B cell (primary cell): ENCODE measurements around the gene FSTL5. TPM values are rescaled to one million over a fixed set of nuclear protein-coding genes. Genes with fewer than 3 reads are reported as not detected.
"Not testable (repeated sequence)": the region's sequence is repeated elsewhere in the genome, so short reads cannot be mapped to it uniquely, and the experiment has no call there.

Experiments used
- ATAC-seq: fragments of 200-7000 bp; cut with Tn5 transposase; one replicate; pipeline ENCODE4 v1.10.0; 2021; ENCODE audit warnings: low read depth, mild to moderate bottlenecking, moderate number of reproducible peaks, moderate library complexity
- CTCF ChIA-PET: fragments of 350-600 bp; sonication (Branson Sonifier 250); formaldehyde crosslinking; loops from one replicate; lab custom pipeline; 2021; ENCODE audit warnings: antibody characterized with exemption, inconsistent platforms; lab: Charles Lee
- POLR2A ChIA-PET: fragments of 350-600 bp; sonication (Branson Sonifier 250); formaldehyde crosslinking; loops from one replicate; lab custom pipeline; 2021; ENCODE audit warnings: antibody characterized with exemption; lab: Charles Lee
- DNase-seq: peaks from one replicate; pipeline ENCODE4 v3.0.0; 2013
- H2AFZ ChIP-seq: 2 replicates; pipeline ENCODE4 v1.6.1; 2012; ENCODE audit warnings: mild to moderate bottlenecking, low read depth, low read length; ENCODE audit not compliant: insufficient read depth, poor library complexity, severe bottlenecking
- H3K27ac ChIP-seq, 2 donors: 1 replicate in 1 of 2; 2 replicates in 1 of 2; pipeline ENCODE4 v1.5.1; 2012 to 2013; ENCODE audit warnings: low read length in 2 of 2, mild to moderate bottlenecking in 2 of 2, moderate library complexity in 1 of 2
- H3K27me3 ChIP-seq, 4 experiments: fragments of 200-600 bp in 1 of 4; sonication (generic) in 1 of 4; replicated peaks in 1 of 4; 1 replicate in 2 of 4; 2 replicates in 2 of 4; pipeline versions ENCODE4 v1.6.1 to v1.7.0; 2013 to 2016; ENCODE audit warnings: low read length in 3 of 4, mild to moderate bottlenecking in 2 of 4, mixed read lengths in 1 of 4, moderate library complexity in 1 of 4; ENCODE audit not compliant: insufficient read depth in 4 of 4, control insufficient read depth in 3 of 4; ENCODE audit errors: control extremely low read depth in 1 of 4
- H3K36me3 ChIP-seq, 2 experiments: replicated peaks in 1 of 2; 1 replicate in 1 of 2; 2 replicates in 1 of 2; pipeline versions ENCODE4 v1.6.1 to v1.7.1; 2013; ENCODE audit warnings: low read length in 1 of 2; ENCODE audit not compliant: insufficient read depth in 2 of 2, control insufficient read depth in 1 of 2; ENCODE audit errors: control extremely low read depth in 1 of 2, extremely low read depth in 1 of 2
- H3K4me1 ChIP-seq, 2 donors: fragments of 200-600 bp in 1 of 2; sonication (generic) in 1 of 2; 1 replicate in 1 of 2; 2 replicates in 1 of 2; pipeline versions ENCODE4 v1.5.1 to v1.6.1; 2013 to 2017; ENCODE audit warnings: low read length in 2 of 2; ENCODE audit not compliant: control insufficient read depth in 2 of 2, insufficient read depth in 2 of 2
- H3K4me2 ChIP-seq: replicated peaks from 2 replicates; pipeline ENCODE3; 2012; ENCODE audit warnings: mild to moderate bottlenecking, low read depth, low read length; ENCODE audit not compliant: poor library complexity, severe bottlenecking
- H3K4me3 ChIP-seq, 5 experiments: fragments of 200-600 bp in 1 of 5; sonication (generic) in 1 of 5; 1 replicate in 3 of 5; 2 replicates in 2 of 5; pipeline versions ENCODE4 v1.5.1 to v1.7.0; 2011 to 2016; ENCODE audit warnings: low read length in 4 of 5, mild to moderate bottlenecking in 4 of 5, low read depth in 2 of 5, control low read depth in 1 of 5, moderate library complexity in 1 of 5; ENCODE audit not compliant: insufficient read depth in 1 of 5; ENCODE audit errors: control extremely low read depth in 1 of 5, extremely low read depth in 1 of 5
- H3K79me2 ChIP-seq: fragments of 200-600 bp; sonication (generic); one replicate; pipeline ENCODE4 v1.6.0; 2016; ENCODE audit warnings: low read length; ENCODE audit not compliant: control insufficient read depth, insufficient read depth
- H3K9ac ChIP-seq: fragments of 200-600 bp; sonication (generic); 2 replicates; pipeline ENCODE4 v1.6.1; 2017; ENCODE audit warnings: mild to moderate bottlenecking, low read length, moderate library complexity
- H3K9me3 ChIP-seq, 3 donors: one replicate each; pipeline versions ENCODE4 v1.6.1 to v1.7.1; 2013; ENCODE audit warnings: low read length in 2 of 3; ENCODE audit not compliant: control insufficient read depth in 2 of 3, insufficient read depth in 1 of 3; ENCODE audit errors: control extremely low read depth in 1 of 3
- H4K20me1 ChIP-seq: 2 replicates; pipeline ENCODE4 v1.6.0; 2012; ENCODE audit warnings: mild to moderate bottlenecking, low read length; ENCODE audit not compliant: insufficient read depth, control insufficient read depth, poor library complexity, severe bottlenecking
- H3K27ac Mint-ChIP-seq: one replicate; pipeline ENCODE4 v1.8.0; 2021; ENCODE audit warnings: mixed read lengths
- H3K27me3 Mint-ChIP-seq: one replicate; pipeline ENCODE4 v1.8.0; 2021; ENCODE audit warnings: mixed read lengths
- H3K4me1 Mint-ChIP-seq: one replicate; pipeline ENCODE4 v1.8.0; 2021; ENCODE audit warnings: mixed read lengths
- H3K4me3 Mint-ChIP-seq: one replicate; pipeline ENCODE4 v1.8.0; 2021; ENCODE audit warnings: mixed read lengths
- H3K9me3 Mint-ChIP-seq: one replicate; pipeline ENCODE4 v1.8.0; 2022; ENCODE audit warnings: mixed read lengths; ENCODE audit not compliant: insufficient read depth
- CTCF ChIP-seq: fragments of 200-600 bp; IDR thresholded peaks from one replicate; pipeline ENCODE4 v1.8.0; 2022; ENCODE audit warnings: antibody characterized with exemption, mild to moderate bottlenecking
- EZH2 ChIP-seq: IDR thresholded peaks from 2 replicates; pipeline ENCODE4 v1.6.1; 2012; ENCODE audit warnings: borderline replicate concordance, low read depth, mild to moderate bottlenecking, moderate library complexity, low read length; ENCODE audit not compliant: insufficient read depth, poor library complexity, severe bottlenecking
- whole genome bisulfite sequencing: methylation state at CpG from one replicate; pipeline ENCODE4 v1.1.5; 2013; ENCODE audit warnings: missing lambda C conversion rate; ENCODE audit not compliant: insufficient coverage; 5-methylcytosine and 5-hydroxymethylcytosine counted together
- intact Hi-C: fragments of 100-400 bp; cut with micrococcal nuclease; formaldehyde crosslinking; loops from one replicate; pipeline ENCODE4 v1.10.0; 2022
- polyA plus RNA-seq: library from polyadenylated mRNA; depleted of rRNA; stranded (reverse); fragments of >200 nt; gene quantifications from 2 replicates; pipeline ENCODE4 v1.2.3, GENCODE V29; 2012
- total RNA-seq, 2 donors: library from RNA; stranded (reverse); fragments of 120-200 nt in 1 of 2; gene quantifications; 1 replicate in 1 of 2; 2 replicates in 1 of 2; pipeline versions ENCODE4 v1.2.3 to v1.2.4, GENCODE V29; 2013 to 2022

The FSTL5 gene
- total and polyA plus RNA-seq, 2 donors (not counting 1 experiment from before 2014, with no cell fraction given) = not detected

- Mint-ChIP-seq H3K27ac (no peak overlapping the region), H3K27me3 (no peaks in the 10 kb centered on the region), H3K4me1 (no peaks in the 10 kb centered on the region), H3K4me3 (no peak overlapping the region), H3K9me3 (peaks cover 4% of the 10 kb centered on the region)
- no peak overlapping the region for H3K9ac ChIP-seq
- 100% methylated on average over 1 of the region's 1 CpG for WGBS
- H3K79me2 ChIP-seq = no peaks in the 10 kb centered on the region
- H3K4me1 ChIP-seq = no peaks in the 10 kb centered on the region
- H4K20me1 ChIP-seq = no peaks in the 10 kb centered on the region
- H3K9me3 ChIP-seq = no peaks in the 10 kb centered on the region
- ChIA-PET CTCF (no interaction called here), POLR2A (no interaction called here)
- no peak for ATAC-seq
- no peak for TF ChIP-seq EZH2
- TF ChIP-seq CTCF = no peak
- H3K27me3 ChIP-seq = no peaks in the 10 kb centered on the region
- H3K4me2 ChIP-seq = no peak overlapping the region
- no peak overlapping the region for H3K27ac ChIP-seq
- no peak for DNase-seq
- intact Hi-C loops = no loop called here
- H2AFZ ChIP-seq = no peak overlapping the region
- H3K4me3 ChIP-seq = no peak overlapping the region
- no peaks in the 10 kb centered on the region for H3K36me3 ChIP-seq
Measured at GRCh38 chr4:161762796-161763195, 401.0 kb downstream of the FSTL5 start.

DNA sequence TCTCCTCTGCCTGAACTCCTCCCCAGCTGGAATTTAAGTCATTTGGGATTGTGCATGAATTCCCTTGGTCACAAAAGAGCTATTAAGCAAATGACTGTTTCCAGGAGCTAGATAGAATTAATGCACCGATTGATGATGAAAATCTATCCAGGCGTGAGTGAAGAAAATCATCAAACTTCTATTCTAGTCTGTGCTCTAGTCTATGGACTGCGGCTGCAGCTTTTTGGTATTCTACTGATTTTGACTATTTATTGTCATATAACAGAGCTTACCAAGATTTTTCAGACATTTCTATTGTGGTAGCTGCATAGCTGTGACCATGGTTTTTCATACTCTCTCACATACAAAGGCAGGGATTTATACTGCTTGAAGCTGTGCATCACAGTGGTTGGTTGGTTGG, 403.8 kb downstream of the FSTL5 start:
- Histone ChIP-seq H2AFZ (no peak overlapping the region), H3K4me1 (no peaks in the 10 kb centered on the region), H3K9ac (no peak overlapping the region), H3K9me3 (no peaks in the 10 kb centered on the region), H3K27me3 (no peaks in the 10 kb centered on the region), H3K27ac (no peak overlapping the region), H3K79me2 (no peaks in the 10 kb centered on the region), H4K20me1 (no peaks in the 10 kb centered on the region), H3K36me3 (no peaks in the 10 kb centered on the region), H3K4me3 (no peak overlapping the region), H3K4me2 (no peak overlapping the region)
- H3K4me3 Mint-ChIP-seq = no peak overlapping the region
- H3K27ac Mint-ChIP-seq = no peak overlapping the region
- DNase-seq = no peak
- peaks cover 4% of the 10 kb centered on the region for H3K9me3 Mint-ChIP-seq
- CTCF ChIA-PET = no interaction called here
- no peak for TF ChIP-seq EZH2
- no peak for TF ChIP-seq CTCF
- ATAC-seq = no peak
- WGBS = no CpG with 5 or more reads among the region's 3 CpGs
- no peaks in the 10 kb centered on the region for H3K4me1 Mint-ChIP-seq
- intact Hi-C loops = no loop called here
- POLR2A ChIA-PET = no interaction called here
- H3K27me3 Mint-ChIP-seq = no peaks in the 10 kb centered on the region

GRCh38 chr4:161758412-161758811, 405.4 kb downstream of the FSTL5 start:
- H4K20me1 ChIP-seq, H3K9me3 Mint-ChIP-seq, H3K27ac Mint-ChIP-seq, POLR2A ChIA-PET, DNase-seq, CTCF ChIA-PET, H3K27ac ChIP-seq, H3K27me3 Mint-ChIP-seq, H3K4me2 ChIP-seq, H3K4me1 Mint-ChIP-seq, ATAC-seq, H2AFZ ChIP-seq, H3K36me3 ChIP-seq, H3K27me3 ChIP-seq, H3K4me3 Mint-ChIP-seq, H3K4me3 ChIP-seq, H3K4me1 ChIP-seq, intact Hi-C loops, H3K9ac ChIP-seq, H3K9me3 ChIP-seq, H3K79me2 ChIP-seq: not testable (repeated sequence)
- 100% methylated on average over 3 of the region's 9 CpGs for WGBS
